ENCODE results near the gene ADGRV1. TPM values are rescaled to one million over a fixed set of nuclear protein-coding genes. Genes with fewer than 3 reads are reported as not detected.

Gene ADGRV1
- total RNA-seq, 1 experiment from 2014 or later: 6.8 TPM

GRCh38 chr5:91119217-91119616, 560.6 kb downstream of the ADGRV1 start:
- no peak overlapping the region for H3K4me3 ChIP-seq (ENCODE audit: low read depth, low read length, poor library complexity, severe bottlenecking)
- no peaks in the 10 kb centered on the region for H3K36me3 ChIP-seq (ENCODE audit: insufficient read depth, low read length, poor library complexity, severe bottlenecking)
- ChIA-PET POLR2A (ENCODE audit: low non-redundant PET) (no interaction called here), CTCF (no interaction called here)
- H3K4me1 ChIP-seq (ENCODE audit: insufficient read depth, low read length, poor library complexity, severe bottlenecking): peaks cover 42% of the 10 kb centered on the region
- peak overlapping the region; percentile 41 for H3K27ac ChIP-seq (ENCODE audit: low read depth, low read length, poor library complexity, severe bottlenecking)
- H3K9me3 ChIP-seq (ENCODE audit: low read depth, low read length, poor library complexity, severe bottlenecking): no peaks in the 10 kb centered on the region
- no peaks in the 10 kb centered on the region for H3K27me3 ChIP-seq (replicated peaks; ENCODE audit: insufficient read depth, low read depth, low read length, poor library complexity)
- no peak for DNase-seq (ENCODE audit: low spot score)
- no TSS peak for BruUV-seq (replicated peaks)
- intact Hi-C loops (cut with micrococcal nuclease; ENCODE audit: unreplicated experiment): no loop called here
- TF ChIP-seq EZH2 (IDR thresholded peaks at IDR 0.05; ENCODE audit: borderline replicate concordance, low read depth, low read length, poor library complexity, severe bottlenecking): no peak
- no peak for TF ChIP-seq CTCF (conservative IDR thresholded peaks at IDR 0.05; ENCODE audit: low read depth, low read length)

DNA sequence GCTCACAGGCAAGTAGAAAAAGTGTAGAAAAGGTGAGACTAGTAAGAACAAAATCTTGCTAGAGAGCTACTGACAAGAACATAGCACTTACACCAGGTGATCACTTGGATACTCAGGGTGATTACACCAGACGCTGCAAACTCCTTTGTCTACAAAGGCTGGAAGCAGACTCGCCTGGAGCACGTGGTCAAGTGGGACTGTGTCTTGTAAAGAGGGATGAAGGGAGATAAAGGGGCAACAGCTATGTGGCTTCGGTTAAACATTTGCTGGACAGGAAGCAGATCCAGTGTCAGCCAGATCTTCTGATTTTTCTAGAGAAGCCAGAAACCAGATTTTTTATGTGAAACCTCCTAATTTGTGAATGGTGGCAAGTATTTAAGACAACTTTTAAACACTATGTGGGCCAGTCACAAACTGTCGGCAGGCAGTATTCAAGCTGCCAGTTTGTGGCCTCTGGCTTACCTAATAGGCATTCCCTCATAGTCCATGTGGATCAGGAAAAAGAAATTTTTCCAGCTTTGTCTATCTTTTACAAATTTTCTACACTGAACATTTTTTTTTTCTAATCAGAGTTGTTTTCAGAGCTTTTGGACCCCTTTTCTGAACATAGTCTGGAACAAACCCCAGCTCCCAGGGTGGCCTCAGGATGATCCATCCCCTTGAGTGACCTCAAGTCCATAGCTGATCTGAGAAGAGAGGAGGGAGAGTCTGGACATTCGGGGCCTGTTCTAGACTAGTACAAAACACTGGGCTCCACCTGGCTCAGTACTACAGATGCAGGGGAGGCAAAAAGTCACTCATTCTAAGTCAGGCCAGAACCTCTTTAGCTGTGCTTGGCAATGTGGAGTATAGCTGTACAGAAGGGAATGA, 561.6 kb downstream of the ADGRV1 start:
- intact Hi-C loops (cut with micrococcal nuclease; ENCODE audit: unreplicated experiment): no loop called here
- Histone ChIP-seq H3K27ac (ENCODE audit: low read depth, low read length, poor library complexity, severe bottlenecking) (peak overlapping the region; percentile 41), H3K27me3 (replicated peaks; ENCODE audit: insufficient read depth, low read depth, low read length, poor library complexity) (no peaks in the 10 kb centered on the region), H3K4me1 (ENCODE audit: insufficient read depth, low read length, poor library complexity, severe bottlenecking) (peaks cover 42% of the 10 kb centered on the region), H3K4me3 (ENCODE audit: low read depth, low read length, poor library complexity, severe bottlenecking) (no peak overlapping the region), H3K9me3 (ENCODE audit: low read depth, low read length, poor library complexity, severe bottlenecking) (no peaks in the 10 kb centered on the region), H3K36me3 (ENCODE audit: insufficient read depth, low read length, poor library complexity, severe bottlenecking) (no peaks in the 10 kb centered on the region)
- TF ChIP-seq CTCF (conservative IDR thresholded peaks at IDR 0.05; ENCODE audit: low read depth, low read length) (no peak), EZH2 (IDR thresholded peaks at IDR 0.05; ENCODE audit: borderline replicate concordance, low read depth, low read length, poor library complexity, severe bottlenecking) (no peak)
- BruUV-seq (replicated peaks): no TSS peak
- ChIA-PET POLR2A (ENCODE audit: low non-redundant PET) (no interaction called here), CTCF (no interaction called here)
- DNase-seq (ENCODE audit: low spot score): no peak

GRCh38 chr5:91121347-91121993, 562.9 kb downstream of the ADGRV1 start:
- BruUV-seq (replicated peaks): no TSS peak
- TF ChIP-seq CTCF (conservative IDR thresholded peaks at IDR 0.05; ENCODE audit: low read depth, low read length): no peak
- TF ChIP-seq EZH2 (IDR thresholded peaks at IDR 0.05; ENCODE audit: borderline replicate concordance, low read depth, low read length, poor library complexity, severe bottlenecking): no peak
- POLR2A ChIA-PET (ENCODE audit: low non-redundant PET): no interaction called here
- H3K36me3 ChIP-seq (ENCODE audit: insufficient read depth, low read length, poor library complexity, severe bottlenecking): no peaks in the 10 kb centered on the region
- no peaks in the 10 kb centered on the region for H3K9me3 ChIP-seq (ENCODE audit: low read depth, low read length, poor library complexity, severe bottlenecking)
- CTCF ChIA-PET: no interaction called here
- H3K27ac ChIP-seq (ENCODE audit: low read depth, low read length, poor library complexity, severe bottlenecking): peak overlapping the region; percentile 65
- peaks cover 49% of the 10 kb centered on the region for H3K4me1 ChIP-seq (ENCODE audit: insufficient read depth, low read length, poor library complexity, severe bottlenecking)
- intact Hi-C loops (cut with micrococcal nuclease; ENCODE audit: unreplicated experiment): no loop called here
- no peak for DNase-seq (ENCODE audit: low spot score)
- H3K4me3 ChIP-seq (ENCODE audit: low read depth, low read length, poor library complexity, severe bottlenecking): no peak overlapping the region
- no peaks in the 10 kb centered on the region for H3K27me3 ChIP-seq (replicated peaks; ENCODE audit: insufficient read depth, low read depth, low read length, poor library complexity)

All from A673 (cell line).